Fibroblast of pulmonary artery (primary cell): Measurements from ENCODE around the gene PTPRG.

ENCODE experiments used
- DNase-seq: peaks from one replicate; pipeline ENCODE4 v3.0.0-alpha.2; 2010; ENCODE audit warnings: low read depth
- H3K4me3 ChIP-seq: replicated peaks from 2 replicates; pipeline ENCODE4 v1.5.1; 2011; ENCODE audit warnings: low read depth, mild to moderate bottlenecking, control low read depth, low read length, moderate library complexity
- CTCF ChIP-seq: IDR thresholded peaks from 2 replicates; pipeline ENCODE4 v1.5.1; 2011; ENCODE audit warnings: mild to moderate bottlenecking, control low read depth, low read length, inconsistent platforms; ENCODE audit errors: missing control alignments

PTPRG gene

DNA sequence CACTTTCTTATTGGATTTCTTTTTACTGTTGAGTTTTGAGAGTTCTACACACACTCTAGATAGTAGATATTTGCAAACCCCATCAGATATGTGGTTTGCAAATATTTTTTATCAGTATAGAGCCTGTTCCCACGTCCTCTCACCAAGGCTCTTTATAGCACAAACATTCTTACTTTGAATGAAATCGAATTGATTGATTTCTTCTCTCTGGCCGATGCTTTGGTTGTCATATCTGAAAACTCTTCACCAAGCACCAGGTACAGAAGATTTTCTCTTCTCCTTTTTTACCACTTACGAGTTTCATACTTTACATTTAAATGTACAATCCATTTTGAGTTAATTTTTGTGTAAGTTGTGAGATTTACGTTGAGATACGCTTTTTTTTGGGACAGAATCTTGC, 163.4 kb downstream of the PTPRG start:
- DNase-seq, result no peak
- no peak overlapping the region for H3K4me3 ChIP-seq
- no peak for TF ChIP-seq CTCF

- TF ChIP-seq CTCF, result no peak
- H3K4me3 ChIP-seq, result no peak overlapping the region
- peak; percentile 65 for DNase-seq
Measured at GRCh38 chr3:61725851-61726333, 164.5 kb downstream of the PTPRG start.

GRCh38 chr3:61727435-61727834, 166.1 kb downstream of the PTPRG start:
- TF ChIP-seq CTCF, result no peak
- DNase-seq, result no peak
- H3K4me3 ChIP-seq, result no peak overlapping the region

DNA sequence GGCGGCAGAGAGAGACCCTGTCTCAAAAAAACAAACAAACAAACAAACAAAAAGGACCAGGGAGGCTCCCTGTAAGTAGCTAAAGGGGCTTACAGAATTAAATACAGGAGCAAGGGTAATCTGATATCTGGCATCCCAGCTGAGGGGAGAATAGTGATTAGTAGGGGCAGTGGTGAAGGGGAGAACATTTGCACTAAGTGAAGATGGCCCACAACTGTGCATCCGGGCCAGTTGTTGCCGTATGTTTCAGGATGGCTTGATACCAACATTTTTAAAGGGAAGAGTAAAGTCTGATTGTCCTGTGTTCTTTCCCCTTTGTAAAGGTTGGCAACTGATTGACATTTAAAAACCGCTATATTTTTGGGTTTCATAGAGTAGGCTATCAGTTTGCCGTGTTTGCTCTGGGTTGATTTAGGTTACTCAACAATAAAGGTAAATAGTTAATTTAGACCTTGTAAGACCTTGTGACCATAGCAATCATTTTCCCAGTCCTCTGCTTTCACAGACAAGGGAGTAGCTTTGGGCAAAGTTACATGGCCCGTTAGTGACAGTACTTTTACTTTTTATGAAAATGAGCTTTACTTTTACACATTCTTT, 167.8 kb downstream of the PTPRG start:
- no peak overlapping the region for H3K4me3 ChIP-seq
- no peak for TF ChIP-seq CTCF
- no peak for DNase-seq

GRCh38 chr3:61730056-61730455, 168.7 kb downstream of the PTPRG start:
- no peak for DNase-seq
- no peak overlapping the region for H3K4me3 ChIP-seq
- TF ChIP-seq CTCF, result no peak

DNA sequence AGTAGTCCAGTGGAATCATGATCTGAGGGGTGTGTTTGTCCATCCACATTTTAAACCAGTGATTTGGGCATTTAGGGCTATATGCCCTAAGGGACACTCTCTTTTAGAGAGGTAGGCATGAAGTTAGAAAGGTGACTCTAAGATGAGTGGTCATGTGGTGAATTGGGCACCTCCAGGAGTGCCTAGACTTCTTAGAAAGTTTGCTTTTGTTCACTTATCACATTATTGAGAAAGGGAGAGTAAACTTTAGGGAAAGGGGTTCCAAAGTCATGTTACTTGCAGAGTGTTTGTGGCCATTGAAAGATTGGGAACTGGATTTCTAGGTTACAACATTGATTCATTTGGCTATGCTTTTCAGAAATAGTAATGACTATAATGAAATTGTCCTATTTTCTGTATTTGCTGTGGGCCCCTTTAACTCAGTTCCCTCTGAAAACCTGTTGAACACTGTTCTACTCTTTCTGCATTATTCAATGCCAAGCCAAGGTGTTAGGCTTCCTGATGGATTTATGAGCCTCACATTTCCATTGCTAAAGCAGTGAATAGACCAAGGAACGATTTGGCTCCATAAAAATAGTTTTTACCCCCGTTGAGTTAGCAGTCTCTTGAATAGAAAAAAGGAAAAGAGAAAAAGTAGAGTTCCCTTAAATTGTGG, 169.3 kb downstream of the PTPRG start:
- no peak overlapping the region for H3K4me3 ChIP-seq
- no peak for TF ChIP-seq CTCF
- DNase-seq, result no peak

DNA sequence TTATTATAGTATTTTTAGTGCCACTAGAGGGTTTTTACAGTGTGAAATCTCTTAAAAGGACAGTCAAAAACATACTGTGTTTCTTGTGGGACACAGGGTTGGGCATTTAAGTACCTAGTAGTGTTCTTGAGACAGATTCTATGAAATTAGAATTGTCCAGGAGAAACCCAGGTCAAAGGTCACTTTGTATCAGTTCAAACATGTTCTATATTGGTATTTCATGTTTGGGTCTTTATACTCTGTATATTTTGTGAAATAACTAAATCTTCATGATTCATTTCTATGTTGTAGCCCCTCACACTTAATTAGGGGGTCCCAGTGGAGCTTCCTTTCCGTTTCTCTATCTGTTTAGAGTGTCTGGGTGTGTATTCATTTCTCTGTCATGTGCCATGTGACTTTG, 171.6 kb downstream of the PTPRG start:
- TF ChIP-seq CTCF, result no peak
- H3K4me3 ChIP-seq, result no peak overlapping the region
- no peak for DNase-seq
